ENCODE results near the gene NEGR1.

DNA sequence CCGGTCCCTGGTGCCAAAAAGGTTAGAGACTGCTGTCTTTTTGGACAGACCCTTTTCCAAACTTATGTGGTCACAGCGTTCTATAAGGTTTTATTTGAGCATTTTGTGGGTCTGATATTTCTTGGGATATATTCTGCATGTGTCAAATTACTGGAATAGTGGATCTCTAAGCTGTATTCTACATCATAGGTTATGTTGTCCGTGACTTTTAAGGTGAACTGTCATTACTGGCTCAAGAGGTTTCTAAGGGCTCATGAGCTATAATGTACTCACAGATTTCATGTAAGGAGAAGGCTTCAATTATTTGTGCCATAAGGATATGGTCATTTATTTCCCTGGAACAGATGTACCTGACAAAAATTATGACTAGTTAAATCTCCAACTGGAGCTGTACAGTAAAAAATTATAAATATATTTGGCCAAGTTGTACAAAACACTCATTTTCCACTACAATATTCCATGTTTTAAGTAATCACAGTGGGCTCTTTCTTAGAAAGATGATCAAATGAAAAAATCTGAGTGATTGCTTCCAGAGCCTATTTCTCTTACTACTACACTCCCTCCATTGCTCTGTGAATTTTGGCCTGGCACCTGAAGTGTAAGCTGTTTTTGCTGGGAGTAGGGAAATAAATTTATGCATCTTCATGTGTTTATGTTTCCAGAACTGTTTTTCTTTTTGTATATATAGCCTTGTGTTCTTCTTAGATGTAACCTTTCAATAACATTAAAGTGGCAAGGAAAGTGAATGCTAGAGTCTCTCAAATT, 663.4 kb downstream of the NEGR1 start:
- TF ChIP-seq CTCF (IDR thresholded peaks at IDR 0.05) (no peak), POLR2AphosphoS5 (IDR thresholded peaks at IDR 0.05) (no peak), EP300 (IDR thresholded peaks at IDR 0.05) (no peak)
